Lung (tissue), 12 donors: ENCODE results near the gene GAPDHS. TPM values are rescaled to one million over a fixed set of nuclear protein-coding genes. Genes with fewer than 3 reads are reported as not detected.

ENCODE experiments used
- ATAC-seq: fragments of 200-7000 bp; cut with Tn5 transposase; one replicate; pipeline ENCODE4 v1.9.1; 2020; ENCODE audit warnings: moderate number of reproducible peaks; ENCODE audit not compliant: insufficient read depth, low FRiP score
- DNase-seq, 3 donors: peaks; one replicate each; pipeline ENCODE4 v3.0.0-alpha.2; 2013 to 2017
- H3K27ac ChIP-seq, 2 donors: one replicate each; pipeline ENCODE4 v1.5.1; 2013; ENCODE audit warnings: mild to moderate bottlenecking in 2 of 2, moderate library complexity in 2 of 2, control low read depth in 1 of 2, inconsistent platforms in 1 of 2, low read depth in 1 of 2, low read length in 1 of 2
- H3K27me3 ChIP-seq, 3 donors: one replicate each; pipeline ENCODE4 v1.5.1; 2013; ENCODE audit warnings: low read length in 2 of 3; ENCODE audit not compliant: control insufficient read depth in 3 of 3, insufficient read depth in 3 of 3
- H3K36me3 ChIP-seq, 4 donors: one replicate each; pipeline ENCODE4 v1.5.1; 2013; ENCODE audit warnings: low read length in 4 of 4, mild to moderate bottlenecking in 1 of 4, moderate library complexity in 1 of 4; ENCODE audit not compliant: control insufficient read depth in 4 of 4, insufficient read depth in 4 of 4
- H3K4me1 ChIP-seq, 5 donors: one replicate each; pipeline ENCODE4 v1.5.1; 2013; ENCODE audit warnings: low read length in 5 of 5, mild to moderate bottlenecking in 2 of 5, moderate library complexity in 1 of 5; ENCODE audit not compliant: control insufficient read depth in 5 of 5, insufficient read depth in 5 of 5
- H3K4me3 ChIP-seq: one replicate; pipeline ENCODE4 v1.5.1; 2013; ENCODE audit warnings: mild to moderate bottlenecking, control low read depth, moderate library complexity
- H3K9ac ChIP-seq, 2 donors: one replicate each; pipeline ENCODE4 v1.5.1; 2013; ENCODE audit warnings: low read length in 2 of 2, control low read depth in 1 of 2; ENCODE audit not compliant: insufficient read depth in 1 of 2
- H3K9me3 ChIP-seq, 4 donors: one replicate each; pipeline ENCODE4 v1.5.1; 2013; ENCODE audit warnings: low read length in 3 of 4, mild to moderate bottlenecking in 1 of 4, moderate library complexity in 1 of 4; ENCODE audit not compliant: control insufficient read depth in 4 of 4, insufficient read depth in 3 of 4
- WGBS, 2 donors: extraction: QIAGEN DNeasy Blood & Tissue Kit; methylation state at CpG; one replicate each; pipeline ENCODE4 v1.1.7; 2013; 5-methylcytosine and 5-hydroxymethylcytosine counted together
- polyA plus RNA-seq, 2 donors: library from polyadenylated mRNA; stranded (reverse); fragments of 200-250 nt; gene quantifications; one replicate each; pipeline ENCODE4 v1.2.1, GENCODE V29; 2013
- total RNA-seq, 2 donors: library from RNA; depleted of rRNA in 1 of 2; stranded (reverse); fragments of >200 nt in 1 of 2; gene quantifications; one replicate each; pipeline ENCODE4 v1.2.1, GENCODE V29; 2014 to 2021
- TF ChIP-seq, protein P1 (sequence below): IDR thresholded peaks from 2 replicates; pipeline ENCODE4 v1.5.1; 2012; ENCODE audit warnings: mild to moderate bottlenecking; ENCODE audit errors: control extremely low read depth, extremely low read depth
- donor health status: control.
- donor health status: control.
- donor health status: Bipolar disorder and iron deficiency.
- donor health status: healthy.
- donor health status: DM: yes; HTN: yes; CAD: no.

Gene GAPDHS
- total and polyA plus RNA-seq, 4 donors = not detected

DNA sequence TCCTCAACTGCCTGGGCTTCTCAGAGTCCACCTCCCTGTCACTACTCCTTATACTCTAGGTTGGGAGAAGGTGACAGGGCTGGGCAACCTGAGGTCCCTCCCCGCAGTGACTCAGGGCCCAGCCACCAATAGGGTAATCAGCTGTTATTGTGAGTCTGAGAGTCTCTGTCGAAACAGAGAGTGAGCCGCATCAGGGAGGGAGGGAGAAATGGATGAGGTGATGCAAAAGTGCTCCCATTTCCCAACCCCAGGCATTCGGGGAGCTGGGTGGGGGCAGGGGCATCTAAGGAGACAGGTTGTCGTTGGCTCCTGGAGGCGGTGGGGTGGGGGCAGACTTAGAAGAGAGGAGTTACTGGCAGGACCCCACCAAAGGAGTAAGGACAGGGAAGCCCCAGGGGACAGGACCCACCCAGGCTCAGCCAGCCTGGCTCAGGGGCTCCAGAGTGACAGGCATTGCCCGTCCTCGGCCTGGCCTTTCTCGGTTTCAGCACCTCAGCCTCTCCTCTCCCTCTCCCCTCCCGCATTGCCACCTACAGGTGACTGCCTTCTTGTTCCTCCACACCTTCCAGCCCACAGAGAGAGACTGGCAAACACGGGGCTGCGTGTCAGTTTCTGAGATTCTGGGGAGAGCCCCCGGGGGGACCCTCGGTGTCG lies 19.5 kb upstream of the GAPDHS start, which contains the start of gene DMKN:
DMKN (minus strand) TSS at position 22 of the 654 bp plus-strand sequence. CDS start 174 bp downstream, outside the sequence.
- TF ChIP-seq, protein P1, sequence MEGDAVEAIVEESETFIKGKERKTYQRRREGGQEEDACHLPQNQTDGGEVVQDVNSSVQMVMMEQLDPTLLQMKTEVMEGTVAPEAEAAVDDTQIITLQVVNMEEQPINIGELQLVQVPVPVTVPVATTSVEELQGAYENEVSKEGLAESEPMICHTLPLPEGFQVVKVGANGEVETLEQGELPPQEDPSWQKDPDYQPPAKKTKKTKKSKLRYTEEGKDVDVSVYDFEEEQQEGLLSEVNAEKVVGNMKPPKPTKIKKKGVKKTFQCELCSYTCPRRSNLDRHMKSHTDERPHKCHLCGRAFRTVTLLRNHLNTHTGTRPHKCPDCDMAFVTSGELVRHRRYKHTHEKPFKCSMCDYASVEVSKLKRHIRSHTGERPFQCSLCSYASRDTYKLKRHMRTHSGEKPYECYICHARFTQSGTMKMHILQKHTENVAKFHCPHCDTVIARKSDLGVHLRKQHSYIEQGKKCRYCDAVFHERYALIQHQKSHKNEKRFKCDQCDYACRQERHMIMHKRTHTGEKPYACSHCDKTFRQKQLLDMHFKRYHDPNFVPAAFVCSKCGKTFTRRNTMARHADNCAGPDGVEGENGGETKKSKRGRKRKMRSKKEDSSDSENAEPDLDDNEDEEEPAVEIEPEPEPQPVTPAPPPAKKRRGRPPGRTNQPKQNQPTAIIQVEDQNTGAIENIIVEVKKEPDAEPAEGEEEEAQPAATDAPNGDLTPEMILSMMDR = no peak
- Histone ChIP-seq H3K27ac (no peak within 1 kb of the TSS), H3K36me3 (no peaks in the 10 kb centered on the region), H3K27me3 (peaks cover 0 to 8% (median 7%) of the 10 kb centered on the region in 3 donors), H3K9ac (no peak within 1 kb of the TSS), H3K4me3 (no peak within 1 kb of the TSS), H3K9me3 (no peaks in the 10 kb centered on the region), H3K4me1 (peaks cover 0 to 13% (median 0%) of the 10 kb centered on the region in 5 donors)
- no peak for DNase-seq
- 26 to 27% methylated on average over 15 of the region's 15 CpGs for WGBS, 2 donors
- no peak for ATAC-seq

DNA sequence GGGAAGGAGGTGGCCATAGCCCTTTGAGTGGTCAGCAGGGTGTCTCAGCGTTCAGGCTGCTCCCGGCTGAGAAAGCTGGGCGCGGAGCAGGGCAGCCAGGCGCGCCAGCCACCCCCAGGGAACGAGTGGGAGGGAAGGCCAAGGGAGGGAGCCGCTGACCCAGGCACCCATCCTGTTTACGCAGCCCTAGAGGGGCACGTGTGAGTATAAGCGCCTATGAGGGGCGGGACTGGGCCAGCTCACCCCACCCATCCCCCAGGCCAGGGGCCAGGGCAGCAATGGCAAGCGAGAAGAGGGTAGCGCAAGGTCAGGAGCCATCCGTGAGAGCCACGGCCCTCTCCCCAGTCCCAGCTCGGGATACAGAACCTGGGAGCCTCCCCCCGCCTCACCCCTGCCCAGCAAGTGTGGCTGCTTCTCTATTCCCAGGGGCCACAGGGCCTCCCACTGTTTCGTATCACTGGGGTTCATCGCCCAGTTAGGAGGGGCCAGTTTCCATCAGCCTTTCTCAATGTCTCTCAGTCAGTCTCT lies 18.9 kb upstream of the GAPDHS start:
- no peak overlapping the region for H3K4me3 ChIP-seq
- no peaks in the 10 kb centered on the region for H3K9me3 ChIP-seq
- no peak overlapping the region for H3K27ac ChIP-seq
- H3K27me3 ChIP-seq = peaks cover 0 to 7% (median 5%) of the 10 kb centered on the region in 3 donors
- no peak for ATAC-seq
- H3K36me3 ChIP-seq = no peaks in the 10 kb centered on the region
- peaks cover 0 to 13% (median 0%) of the 10 kb centered on the region in 5 donors for H3K4me1 ChIP-seq
- TF ChIP-seq, protein P1 = no peak
- 26 to 34% methylated on average over 20 of the region's 20 CpGs for WGBS, 2 donors
- no peak overlapping the region for H3K9ac ChIP-seq
- no peak for DNase-seq

DNA sequence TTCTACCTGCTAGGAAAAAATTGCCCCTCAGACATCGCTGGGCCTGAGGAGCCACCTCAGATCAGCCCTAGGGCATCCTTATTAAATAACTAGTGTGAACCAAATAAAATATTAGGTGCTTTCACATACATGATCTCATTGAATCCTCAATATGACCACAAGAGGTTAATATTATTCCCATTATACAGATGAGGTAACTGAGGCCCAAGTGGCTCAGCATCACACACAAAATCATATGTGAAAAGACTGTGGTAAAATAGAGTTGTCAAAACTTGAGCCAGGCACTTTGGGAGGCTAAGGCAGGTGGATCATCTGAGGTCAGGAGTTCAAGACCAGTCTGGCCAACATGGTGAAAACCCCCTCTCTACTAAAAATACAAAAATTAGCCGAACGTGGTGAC lies 16.9 kb upstream of the GAPDHS start:
- no peak overlapping the region for H3K9ac ChIP-seq
- 95 to 96% methylated on average over 3 of the region's 3 CpGs for WGBS, 2 donors
- H3K27ac ChIP-seq = no peak overlapping the region
- H3K36me3 ChIP-seq = no peaks in the 10 kb centered on the region
- H3K4me3 ChIP-seq = no peak overlapping the region
- peaks cover 0 to 2% (median 0%) of the 10 kb centered on the region in 3 donors for H3K27me3 ChIP-seq
- DNase-seq (no peak), ATAC-seq (no peak)
- H3K4me1 ChIP-seq = peaks cover 0 to 5% (median 0%) of the 10 kb centered on the region in 5 donors
- H3K9me3 ChIP-seq = no peaks in the 10 kb centered on the region
- TF ChIP-seq, protein P1 = no peak
